GM23248 (cell line): ENCODE data around the gene ZFAND3.

Experiments
- EZH2 ChIP-seq: fragments of 200-600 bp; sonication (generic); IDR thresholded peaks from 2 replicates; pipeline ENCODE4 v1.6.1; 2018; ENCODE audit warnings: antibody characterized with exemption, mild to moderate bottlenecking; ENCODE audit not compliant: insufficient read depth, poor library complexity, severe bottlenecking
- EZH2phosphoT487 ChIP-seq: fragments of 200-600 bp; sonication (generic); IDR thresholded peaks from 2 replicates; pipeline ENCODE4 v1.6.1; 2018; ENCODE audit warnings: antibody characterized with exemption, moderate library complexity, mild to moderate bottlenecking, low read depth; ENCODE audit not compliant: insufficient read depth

DNA sequence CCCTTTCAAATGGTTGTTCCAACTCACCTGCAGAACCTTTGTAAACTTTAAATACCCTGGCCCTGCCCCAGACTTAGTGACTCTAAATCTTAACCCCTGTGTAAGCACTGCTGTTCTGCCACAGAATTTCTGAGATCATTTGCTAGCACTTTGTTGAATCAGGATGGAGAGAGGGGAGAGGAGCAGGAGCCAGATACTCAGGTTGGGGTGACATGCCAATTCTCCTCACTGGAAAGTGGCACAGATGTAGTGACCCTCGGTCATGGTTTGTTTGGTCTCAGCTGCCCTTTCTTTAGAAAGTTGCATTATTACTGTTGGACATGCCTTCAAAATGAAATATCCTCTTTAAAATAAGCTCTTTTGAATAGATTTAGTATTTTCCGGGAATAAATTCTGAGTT, 168.0 kb downstream of the ZFAND3 start:
- no peak for TF ChIP-seq EZH2phosphoT487
- TF ChIP-seq EZH2: no peak
